ENCODE results near the gene YBEY.

YBEY gene

GRCh38 chr21:46325073-46325912 lies 39.2 kb downstream of the YBEY start:
- peak; percentile 3 for ATAC-seq
- peak overlapping the region; percentile 69 for H3K27ac Mint-ChIP-seq

GRCh38 chr21:46326110-46326703 lies 40.1 kb downstream of the YBEY start:
- H3K36me3 Mint-ChIP-seq: peaks cover 34% of the 10 kb centered on the region
- ATAC-seq: no peak

More at GRCh38 chr21:46325073-46325912, 39.2 kb downstream of the YBEY start:
- Mint-ChIP-seq H3K4me3 (peak overlapping the region; percentile 87), H3K36me3 (peaks cover 26% of the 10 kb centered on the region), H3K9me3 (no peaks in the 10 kb centered on the region), H3K27me3 (no peaks in the 10 kb centered on the region), H3K4me1 (peaks cover 33% of the 10 kb centered on the region)

GRCh38 chr21:46327711-46328110 lies 41.6 kb downstream of the YBEY start:
- H3K4me1 Mint-ChIP-seq: peaks cover 20% of the 10 kb centered on the region
- no peaks in the 10 kb centered on the region for H3K9me3 Mint-ChIP-seq
- peaks cover 36% of the 10 kb centered on the region for H3K36me3 Mint-ChIP-seq
- H3K4me3 Mint-ChIP-seq: no peak overlapping the region
- no peak for ATAC-seq
- no peak overlapping the region for H3K27ac Mint-ChIP-seq
- H3K27me3 Mint-ChIP-seq: no peaks in the 10 kb centered on the region

More at GRCh38 chr21:46326110-46326703, 40.1 kb downstream of the YBEY start:
- H3K4me1 Mint-ChIP-seq: peaks cover 33% of the 10 kb centered on the region
- no peak overlapping the region for H3K4me3 Mint-ChIP-seq
- H3K27me3 Mint-ChIP-seq: no peaks in the 10 kb centered on the region
- H3K9me3 Mint-ChIP-seq: no peaks in the 10 kb centered on the region
- H3K27ac Mint-ChIP-seq: no peak overlapping the region

GRCh38 chr21:46328151-46328550 lies 42.0 kb downstream of the YBEY start:
- Mint-ChIP-seq H3K27me3 (no peaks in the 10 kb centered on the region), H3K4me1 (peaks cover 16% of the 10 kb centered on the region), H3K9me3 (no peaks in the 10 kb centered on the region), H3K27ac (no peak overlapping the region), H3K4me3 (no peak overlapping the region), H3K36me3 (peaks cover 36% of the 10 kb centered on the region)
- no peak for ATAC-seq

DNA sequence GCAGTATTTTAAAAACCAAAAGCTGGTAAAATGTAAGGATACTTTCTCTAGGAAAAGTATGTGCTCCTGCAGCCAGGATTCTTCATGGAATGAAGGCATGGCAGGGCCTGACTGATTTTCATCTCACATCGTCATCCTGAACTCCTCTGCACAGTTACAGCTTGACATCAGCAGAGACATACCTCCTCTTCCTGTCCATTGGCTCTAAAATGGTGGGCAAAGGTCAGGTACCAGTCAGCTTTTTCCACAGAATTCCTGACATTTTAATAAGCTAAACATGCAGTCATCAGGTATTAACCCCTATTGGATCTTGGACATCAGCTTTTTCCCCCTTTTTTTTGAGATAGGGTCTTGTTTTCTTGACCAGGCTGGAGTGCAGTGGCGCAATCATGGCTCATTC lies 43.7 kb downstream of the YBEY start:
- Mint-ChIP-seq H3K27me3 (no peaks in the 10 kb centered on the region), H3K4me1 (peaks cover 15% of the 10 kb centered on the region), H3K9me3 (no peaks in the 10 kb centered on the region), H3K36me3 (peaks cover 39% of the 10 kb centered on the region), H3K4me3 (no peak overlapping the region), H3K27ac (no peak overlapping the region)
- no peak for ATAC-seq

DNA sequence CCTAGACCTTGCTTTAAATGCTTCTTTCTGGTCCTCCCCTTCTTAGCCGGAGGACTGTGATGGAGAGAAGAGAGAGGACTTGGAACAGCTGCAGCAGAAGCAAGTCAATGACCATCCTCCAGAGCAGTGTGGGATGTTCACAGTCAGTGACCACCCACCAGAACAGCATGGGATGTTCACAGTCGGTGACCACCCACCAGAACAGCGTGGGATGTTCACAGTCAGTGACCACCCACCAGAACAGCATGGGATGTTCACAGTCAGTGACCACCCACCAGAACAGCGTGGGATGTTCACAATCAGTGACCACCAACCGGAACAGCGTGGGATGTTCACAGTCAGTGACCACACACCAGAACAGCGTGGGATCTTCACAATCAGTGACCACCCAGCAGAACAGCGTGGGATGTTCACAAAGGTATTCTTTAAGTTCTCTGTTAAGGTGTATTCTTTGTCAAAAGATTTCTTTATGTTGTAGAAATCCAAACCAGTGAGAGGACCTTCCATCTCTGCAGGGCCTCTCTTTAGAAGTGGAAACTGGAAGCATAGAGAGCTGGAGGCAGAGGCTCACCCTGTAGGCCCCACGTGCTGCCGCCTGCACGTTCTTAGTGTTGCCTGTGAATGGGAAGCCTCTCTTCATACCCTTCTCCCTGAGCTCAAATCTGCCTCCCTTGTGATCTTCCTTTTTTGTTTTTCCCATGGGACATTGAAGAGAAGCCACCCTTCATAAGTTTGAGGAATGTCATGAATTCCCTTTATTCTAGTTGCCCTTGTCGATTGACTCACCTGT lies 48.4 kb downstream of the YBEY start:
- H3K4me3 Mint-ChIP-seq: no peak overlapping the region
- H3K9me3 Mint-ChIP-seq: no peaks in the 10 kb centered on the region
- H3K4me1 Mint-ChIP-seq: peaks cover 6% of the 10 kb centered on the region
- peak overlapping the region; percentile 54 for H3K27ac Mint-ChIP-seq
- no peak for ATAC-seq
- peaks cover 47% of the 10 kb centered on the region for H3K36me3 Mint-ChIP-seq
- H3K27me3 Mint-ChIP-seq: no peaks in the 10 kb centered on the region

GRCh38 chr21:46336603-46337002 lies 50.5 kb downstream of the YBEY start:
- Mint-ChIP-seq H3K27me3 (no peaks in the 10 kb centered on the region), H3K4me1 (peaks cover 6% of the 10 kb centered on the region), H3K36me3 (peaks cover 56% of the 10 kb centered on the region), H3K9me3 (no peaks in the 10 kb centered on the region), H3K4me3 (no peak overlapping the region), H3K27ac (no peak overlapping the region)
- no peak for ATAC-seq

DNA sequence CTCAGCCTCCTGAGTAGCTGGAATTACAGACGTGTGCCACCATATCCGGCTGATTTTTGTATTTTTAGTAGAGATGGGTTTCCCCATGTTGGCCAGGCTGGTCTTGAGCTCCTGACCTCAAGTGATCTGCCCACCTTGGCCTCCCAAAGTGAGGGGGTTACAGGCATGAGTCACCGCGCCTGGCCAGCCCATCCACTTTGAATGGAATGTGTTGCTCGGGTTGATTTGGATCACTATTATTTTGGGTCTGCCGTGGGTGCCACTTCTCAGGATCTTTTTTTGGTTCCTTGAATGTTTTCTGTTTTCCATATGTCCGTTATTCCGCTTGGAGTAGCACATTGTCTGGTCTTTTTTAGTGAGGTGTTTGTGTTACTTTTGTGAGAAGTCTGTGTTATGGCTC lies 54.9 kb downstream of the YBEY start:
- ATAC-seq: no peak
- no peaks in the 10 kb centered on the region for H3K4me1 Mint-ChIP-seq
- H3K36me3 Mint-ChIP-seq: peaks cover 73% of the 10 kb centered on the region
- H3K9me3 Mint-ChIP-seq: no peaks in the 10 kb centered on the region
- H3K4me3 Mint-ChIP-seq: no peak overlapping the region
- no peak overlapping the region for H3K27ac Mint-ChIP-seq
- no peaks in the 10 kb centered on the region for H3K27me3 Mint-ChIP-seq

DNA sequence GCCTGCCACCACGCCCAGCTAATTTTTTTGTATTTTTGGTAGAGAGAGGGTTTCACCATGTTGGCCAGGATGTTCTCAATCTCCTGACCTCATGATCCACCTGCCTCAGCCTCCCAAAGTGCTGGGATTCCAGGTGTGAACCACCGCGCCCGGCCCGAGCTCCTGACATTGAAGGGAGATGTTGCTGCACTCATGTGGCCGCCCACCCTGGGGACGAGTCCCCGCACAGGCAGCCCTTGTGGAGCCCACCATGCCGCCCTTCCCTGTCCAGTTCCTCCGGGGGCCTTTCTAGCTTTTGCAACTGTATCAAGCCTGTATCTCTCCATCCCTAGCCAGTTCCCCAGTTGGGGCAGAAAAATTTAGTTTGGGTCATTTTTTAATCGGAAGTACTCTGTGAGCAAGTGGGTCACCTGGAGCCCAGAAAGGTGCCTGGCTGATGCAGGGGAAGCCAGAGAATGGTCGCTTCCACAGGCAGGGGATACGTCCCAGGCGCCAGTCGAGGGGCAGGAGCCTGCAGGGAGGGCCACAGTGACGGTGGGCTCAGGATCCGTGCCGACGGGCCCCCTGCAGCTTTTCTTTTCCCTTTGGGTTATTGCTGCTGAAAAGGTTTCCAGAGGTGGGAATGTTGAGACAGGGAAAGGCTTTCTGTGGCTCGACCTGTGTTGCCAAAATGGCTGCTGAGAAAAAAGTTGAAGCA lies 58.2 kb downstream of the YBEY start:
- H3K4me3 Mint-ChIP-seq: no peak overlapping the region
- ATAC-seq: no peak
- no peaks in the 10 kb centered on the region for H3K27me3 Mint-ChIP-seq
- H3K4me1 Mint-ChIP-seq: no peaks in the 10 kb centered on the region
- peaks cover 75% of the 10 kb centered on the region for H3K36me3 Mint-ChIP-seq
- H3K27ac Mint-ChIP-seq: no peak overlapping the region
- H3K9me3 Mint-ChIP-seq: no peaks in the 10 kb centered on the region

DNA sequence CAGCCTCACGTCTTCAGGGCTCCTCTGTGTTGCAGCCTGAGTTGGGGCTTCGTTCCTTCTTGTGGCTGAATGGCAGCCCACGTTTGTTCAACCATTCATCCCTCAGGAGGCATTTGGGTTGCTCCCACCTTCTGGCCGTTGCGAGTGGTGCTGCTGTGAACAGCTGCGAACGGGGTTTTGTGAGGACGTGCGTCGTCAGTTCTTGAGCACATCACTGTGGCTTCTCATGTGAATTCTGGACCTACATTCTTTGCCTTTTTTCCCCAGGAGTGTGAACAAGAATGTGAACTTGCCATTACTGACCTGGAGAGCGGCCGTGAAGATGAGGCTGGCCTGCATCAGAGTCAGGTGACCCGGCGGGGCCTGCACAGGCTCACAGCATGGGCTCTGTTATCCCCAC lies 59.7 kb downstream of the YBEY start:
- H3K4me3 Mint-ChIP-seq: no peak overlapping the region
- no peak overlapping the region for H3K27ac Mint-ChIP-seq
- no peaks in the 10 kb centered on the region for H3K27me3 Mint-ChIP-seq
- peaks cover 75% of the 10 kb centered on the region for H3K36me3 Mint-ChIP-seq
- no peak for ATAC-seq
- H3K4me1 Mint-ChIP-seq: no peaks in the 10 kb centered on the region
- H3K9me3 Mint-ChIP-seq: no peaks in the 10 kb centered on the region

DNA sequence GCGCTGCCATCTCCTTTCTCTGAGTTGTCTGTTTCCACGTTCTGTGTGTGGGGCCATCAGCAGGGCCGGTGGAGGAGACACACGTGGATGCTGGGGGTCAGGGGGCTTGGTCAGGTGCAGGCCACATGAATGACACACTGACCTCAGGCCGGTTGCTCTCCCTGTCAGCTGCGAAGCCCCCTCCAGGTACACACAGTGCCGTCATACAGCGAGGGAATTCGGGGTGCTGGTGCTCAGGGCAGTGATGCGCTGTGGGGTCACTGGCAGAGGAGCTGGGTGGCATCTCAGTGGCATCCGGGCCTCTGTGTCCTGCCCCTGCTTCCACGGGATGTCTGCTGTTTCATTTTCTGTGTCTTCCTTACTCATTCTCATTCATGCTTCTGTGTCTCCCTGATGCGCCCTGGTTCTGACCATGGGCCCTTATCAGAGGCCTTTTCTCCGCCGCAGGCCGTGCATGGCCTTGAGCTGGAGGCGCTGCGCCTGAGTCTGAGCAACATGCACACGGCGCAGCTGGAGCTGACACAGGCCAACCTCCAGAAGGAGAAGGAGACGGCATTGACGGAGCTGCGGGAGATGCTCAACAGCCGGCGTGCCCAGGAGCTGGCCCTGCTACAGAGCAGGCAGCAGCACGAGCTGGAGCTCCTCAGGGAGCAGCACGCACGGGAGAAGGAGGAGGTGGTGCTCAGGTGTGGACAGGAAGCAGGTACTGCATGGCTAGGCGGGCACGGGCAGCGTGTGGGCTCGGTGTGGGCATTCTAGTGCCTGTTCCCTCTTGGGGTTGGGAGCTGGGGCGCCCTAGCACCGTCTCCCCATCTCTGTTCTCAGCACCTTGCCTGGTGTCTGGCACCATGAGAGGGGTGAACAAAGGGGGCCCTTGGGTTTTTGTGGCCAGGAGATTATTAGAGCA lies 60.4 kb downstream of the YBEY start:
- no peaks in the 10 kb centered on the region for H3K4me1 Mint-ChIP-seq
- no peak overlapping the region for H3K4me3 Mint-ChIP-seq
- peaks cover 75% of the 10 kb centered on the region for H3K36me3 Mint-ChIP-seq
- no peaks in the 10 kb centered on the region for H3K27me3 Mint-ChIP-seq
- H3K9me3 Mint-ChIP-seq: no peaks in the 10 kb centered on the region
- no peak overlapping the region for H3K27ac Mint-ChIP-seq
- ATAC-seq: no peak

DNA sequence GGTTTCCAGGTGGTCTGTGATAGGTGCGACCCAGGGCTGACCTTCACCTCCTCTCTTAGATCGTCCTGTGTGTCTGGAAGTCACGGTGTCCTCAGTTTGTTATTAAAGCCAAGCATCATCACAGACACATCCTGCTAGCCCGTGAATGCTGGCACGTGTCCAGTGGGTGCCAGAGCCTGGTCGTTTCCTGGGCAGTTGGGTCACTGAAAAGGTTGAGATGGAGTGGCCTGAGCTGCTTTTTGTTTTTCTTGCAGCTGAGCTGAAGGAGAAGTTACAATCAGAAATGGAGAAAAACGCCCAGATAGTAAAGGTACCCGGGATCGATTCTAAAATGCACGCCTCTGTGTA lies 61.0 kb downstream of the YBEY start:
- no peak overlapping the region for H3K27ac Mint-ChIP-seq
- no peaks in the 10 kb centered on the region for H3K4me1 Mint-ChIP-seq
- peaks cover 75% of the 10 kb centered on the region for H3K36me3 Mint-ChIP-seq
- H3K9me3 Mint-ChIP-seq: no peaks in the 10 kb centered on the region
- no peak overlapping the region for H3K4me3 Mint-ChIP-seq
- ATAC-seq: no peak
- no peaks in the 10 kb centered on the region for H3K27me3 Mint-ChIP-seq

Data from stimulated activated memory B cell treated with anti-CD40 and anti-IgM and Interleukin-4, amounts not matched to agents 10 μg/mL and 1 μg/mL and 100 μg/mL, for 72 hours (primary cell).